Measurements from ENCODE around the gene DDX51.

The DDX51 gene

GRCh38 chr12:132147423-132148367 is 3.6 kb upstream of the DDX51 start:
- H3K4me3 ChIP-seq (ENCODE audit: low read length) = no peak overlapping the region
- no peak overlapping the region for H3K9ac ChIP-seq (ENCODE audit: low read depth, low read length)
- peaks cover 13% of the 10 kb centered on the region for H3K36me3 ChIP-seq (ENCODE audit: insufficient read depth, low read length)
- no peak overlapping the region for H3K4me2 ChIP-seq (ENCODE audit: low read length)
- H3K4me1 ChIP-seq (ENCODE audit: control insufficient read depth, insufficient read depth, low read length) = peaks cover 15% of the 10 kb centered on the region
- H3K9me3 ChIP-seq (replicated peaks; ENCODE audit: low read length) = no peaks in the 10 kb centered on the region
- H3K27me3 ChIP-seq (ENCODE audit: control insufficient read depth, insufficient read depth, low read length) = no peaks in the 10 kb centered on the region

- Histone ChIP-seq H3K4me1 (ENCODE audit: control insufficient read depth, insufficient read depth, low read length) (peaks cover 18% of the 10 kb centered on the region), H3K4me3 (ENCODE audit: low read length) (no peak overlapping the region), H3K4me2 (ENCODE audit: low read length) (no peak overlapping the region), H3K9ac (ENCODE audit: low read depth, low read length) (no peak overlapping the region), H3K9me3 (replicated peaks; ENCODE audit: low read length) (no peaks in the 10 kb centered on the region), H3K36me3 (ENCODE audit: insufficient read depth, low read length) (peaks cover 11% of the 10 kb centered on the region), H3K27me3 (ENCODE audit: control insufficient read depth, insufficient read depth, low read length) (no peaks in the 10 kb centered on the region)
Observed at GRCh38 chr12:132146772-132147422, 2.8 kb upstream of the DDX51 start.

GRCh38 chr12:132146098-132146497 is 2.0 kb upstream of the DDX51 start:
- Histone ChIP-seq H3K4me3 (ENCODE audit: low read length) (no peak overlapping the region), H3K9me3 (replicated peaks; ENCODE audit: low read length) (no peaks in the 10 kb centered on the region), H3K9ac (ENCODE audit: low read depth, low read length) (no peak overlapping the region), H3K4me1 (ENCODE audit: control insufficient read depth, insufficient read depth, low read length) (peaks cover 18% of the 10 kb centered on the region), H3K27me3 (ENCODE audit: control insufficient read depth, insufficient read depth, low read length) (no peaks in the 10 kb centered on the region), H3K4me2 (ENCODE audit: low read length) (no peak overlapping the region), H3K36me3 (ENCODE audit: insufficient read depth, low read length) (peaks cover 19% of the 10 kb centered on the region)

GRCh38 chr12:132145334-132145733 is 1.2 kb upstream of the DDX51 start:
- Histone ChIP-seq H3K27me3 (ENCODE audit: control insufficient read depth, insufficient read depth, low read length) (no peaks in the 10 kb centered on the region), H3K4me3 (ENCODE audit: low read length) (peak overlapping the region; percentile 99), H3K4me1 (ENCODE audit: control insufficient read depth, insufficient read depth, low read length) (peaks cover 18% of the 10 kb centered on the region), H3K36me3 (ENCODE audit: insufficient read depth, low read length) (peaks cover 26% of the 10 kb centered on the region), H3K9me3 (replicated peaks; ENCODE audit: low read length) (no peaks in the 10 kb centered on the region), H3K4me2 (ENCODE audit: low read length) (peak overlapping the region; percentile 99), H3K9ac (ENCODE audit: low read depth, low read length) (peak overlapping the region; percentile 92)

GRCh38 chr12:132144810-132145168 is 670 bp upstream of the DDX51 start:
- Histone ChIP-seq H3K36me3 (ENCODE audit: insufficient read depth, low read length) (peaks cover 32% of the 10 kb centered on the region), H3K4me2 (ENCODE audit: low read length) (peak overlapping the region; percentile 99), H3K27me3 (ENCODE audit: control insufficient read depth, insufficient read depth, low read length) (no peaks in the 10 kb centered on the region), H3K4me3 (ENCODE audit: low read length) (peak overlapping the region; percentile 99), H3K9me3 (replicated peaks; ENCODE audit: low read length) (no peaks in the 10 kb centered on the region), H3K4me1 (ENCODE audit: control insufficient read depth, insufficient read depth, low read length) (peaks cover 18% of the 10 kb centered on the region), H3K9ac (ENCODE audit: low read depth, low read length) (peak overlapping the region; percentile 92)

- peaks cover 42% of the 10 kb centered on the region for H3K36me3 ChIP-seq (ENCODE audit: insufficient read depth, low read length)
- no peaks in the 10 kb centered on the region for H3K9me3 ChIP-seq (replicated peaks; ENCODE audit: low read length)
- H3K4me1 ChIP-seq (ENCODE audit: control insufficient read depth, insufficient read depth, low read length) = peaks cover 18% of the 10 kb centered on the region
- peak overlapping the region; percentile 99 for H3K4me3 ChIP-seq (ENCODE audit: low read length)
- H3K9ac ChIP-seq (ENCODE audit: low read depth, low read length) = peak overlapping the region; percentile 92
- no peaks in the 10 kb centered on the region for H3K27me3 ChIP-seq (ENCODE audit: control insufficient read depth, insufficient read depth, low read length)
- H3K4me2 ChIP-seq (ENCODE audit: low read length) = peak overlapping the region; percentile 99
Observed at GRCh38 chr12:132143336-132144071, 615 bp downstream of the DDX51 start.

GRCh38 chr12:132142679-132143335 is 1.3 kb downstream of the DDX51 start:
- Histone ChIP-seq H3K27me3 (ENCODE audit: control insufficient read depth, insufficient read depth, low read length) (no peaks in the 10 kb centered on the region), H3K4me2 (ENCODE audit: low read length) (peak overlapping the region; percentile 99), H3K4me1 (ENCODE audit: control insufficient read depth, insufficient read depth, low read length) (peaks cover 18% of the 10 kb centered on the region), H3K9ac (ENCODE audit: low read depth, low read length) (peak overlapping the region; percentile 92), H3K9me3 (replicated peaks; ENCODE audit: low read length) (no peaks in the 10 kb centered on the region), H3K36me3 (ENCODE audit: insufficient read depth, low read length) (peaks cover 37% of the 10 kb centered on the region), H3K4me3 (ENCODE audit: low read length) (peak overlapping the region; percentile 99)

- peaks cover 35% of the 10 kb centered on the region for H3K36me3 ChIP-seq (ENCODE audit: insufficient read depth, low read length)
- H3K9me3 ChIP-seq (replicated peaks; ENCODE audit: low read length) = no peaks in the 10 kb centered on the region
- H3K4me1 ChIP-seq (ENCODE audit: control insufficient read depth, insufficient read depth, low read length) = peaks cover 18% of the 10 kb centered on the region
- peak overlapping the region; percentile 99 for H3K4me2 ChIP-seq (ENCODE audit: low read length)
- H3K4me3 ChIP-seq (ENCODE audit: low read length) = no peak overlapping the region
- H3K27me3 ChIP-seq (ENCODE audit: control insufficient read depth, insufficient read depth, low read length) = no peaks in the 10 kb centered on the region
- no peak overlapping the region for H3K9ac ChIP-seq (ENCODE audit: low read depth, low read length)
Observed at GRCh38 chr12:132141976-132142678, 2.0 kb downstream of the DDX51 start.

GRCh38 chr12:132140918-132141841 is 2.9 kb downstream of the DDX51 start:
- peaks cover 18% of the 10 kb centered on the region for H3K4me1 ChIP-seq (ENCODE audit: control insufficient read depth, insufficient read depth, low read length)
- H3K4me3 ChIP-seq (ENCODE audit: low read length) = no peak overlapping the region
- no peaks in the 10 kb centered on the region for H3K9me3 ChIP-seq (replicated peaks; ENCODE audit: low read length)
- H3K27me3 ChIP-seq (ENCODE audit: control insufficient read depth, insufficient read depth, low read length) = no peaks in the 10 kb centered on the region
- H3K36me3 ChIP-seq (ENCODE audit: insufficient read depth, low read length) = peaks cover 35% of the 10 kb centered on the region
- H3K9ac ChIP-seq (ENCODE audit: low read depth, low read length) = no peak overlapping the region
- H3K4me2 ChIP-seq (ENCODE audit: low read length) = no peak overlapping the region

GRCh38 chr12:132140501-132140900 is 3.6 kb downstream of the DDX51 start:
- no peaks in the 10 kb centered on the region for H3K9me3 ChIP-seq (replicated peaks; ENCODE audit: low read length)
- no peaks in the 10 kb centered on the region for H3K27me3 ChIP-seq (ENCODE audit: control insufficient read depth, insufficient read depth, low read length)
- H3K4me3 ChIP-seq (ENCODE audit: low read length) = no peak overlapping the region
- peaks cover 35% of the 10 kb centered on the region for H3K36me3 ChIP-seq (ENCODE audit: insufficient read depth, low read length)
- no peak overlapping the region for H3K4me2 ChIP-seq (ENCODE audit: low read length)
- H3K9ac ChIP-seq (ENCODE audit: low read depth, low read length) = no peak overlapping the region
- H3K4me1 ChIP-seq (ENCODE audit: control insufficient read depth, insufficient read depth, low read length) = peaks cover 18% of the 10 kb centered on the region

Measured in skeletal muscle satellite cell (primary cell).